Adipocyte (in vitro differentiated cells): Measurements from ENCODE around the gene TSPYL4.

Experiments used
- DNase-seq: peaks from one replicate; pipeline ENCODE4 v3.0.0-alpha.2; 2015; ENCODE audit warnings: low read depth
- H3K27me3 ChIP-seq: replicated peaks from 2 replicates; pipeline ENCODE4 v1.7.0; 2013; ENCODE audit warnings: mild to moderate bottlenecking, low read length, moderate library complexity; ENCODE audit not compliant: control insufficient read depth, insufficient read depth
- H3K36me3 ChIP-seq: 2 replicates; pipeline ENCODE4 v1.7.0; 2013; ENCODE audit warnings: low read length, mild to moderate bottlenecking, moderate library complexity; ENCODE audit not compliant: control insufficient read depth, insufficient read depth, severe bottlenecking
- H3K4me1 ChIP-seq: 2 replicates; pipeline ENCODE4 v1.7.0; 2013; ENCODE audit warnings: mild to moderate bottlenecking, low read length, moderate library complexity; ENCODE audit not compliant: control insufficient read depth, insufficient read depth
- H3K4me3 ChIP-seq: 2 replicates; pipeline ENCODE4 v1.7.0; 2013; ENCODE audit warnings: mild to moderate bottlenecking, low read length, moderate library complexity
- H3K9ac ChIP-seq: 2 replicates; pipeline ENCODE4 v1.7.0; 2013; ENCODE audit warnings: mild to moderate bottlenecking, low read length, moderate library complexity
- H3K9me3 ChIP-seq: 2 replicates; pipeline ENCODE4 v1.7.0; 2013; ENCODE audit warnings: mild to moderate bottlenecking, low read length, moderate library complexity; ENCODE audit not compliant: control insufficient read depth

The TSPYL4 gene

GRCh38 chr6:116268589-116269293, 14.9 kb upstream of the TSPYL4 start:
- no peaks in the 10 kb centered on the region for H3K27me3 ChIP-seq
- H3K4me1 ChIP-seq: peaks cover 9% of the 10 kb centered on the region
- H3K9me3 ChIP-seq: peaks cover 1% of the 10 kb centered on the region
- H3K9ac ChIP-seq: no peak overlapping the region
- peak; percentile 94 for DNase-seq
- H3K4me3 ChIP-seq: no peak overlapping the region
- H3K36me3 ChIP-seq: peaks cover 15% of the 10 kb centered on the region

DNA sequence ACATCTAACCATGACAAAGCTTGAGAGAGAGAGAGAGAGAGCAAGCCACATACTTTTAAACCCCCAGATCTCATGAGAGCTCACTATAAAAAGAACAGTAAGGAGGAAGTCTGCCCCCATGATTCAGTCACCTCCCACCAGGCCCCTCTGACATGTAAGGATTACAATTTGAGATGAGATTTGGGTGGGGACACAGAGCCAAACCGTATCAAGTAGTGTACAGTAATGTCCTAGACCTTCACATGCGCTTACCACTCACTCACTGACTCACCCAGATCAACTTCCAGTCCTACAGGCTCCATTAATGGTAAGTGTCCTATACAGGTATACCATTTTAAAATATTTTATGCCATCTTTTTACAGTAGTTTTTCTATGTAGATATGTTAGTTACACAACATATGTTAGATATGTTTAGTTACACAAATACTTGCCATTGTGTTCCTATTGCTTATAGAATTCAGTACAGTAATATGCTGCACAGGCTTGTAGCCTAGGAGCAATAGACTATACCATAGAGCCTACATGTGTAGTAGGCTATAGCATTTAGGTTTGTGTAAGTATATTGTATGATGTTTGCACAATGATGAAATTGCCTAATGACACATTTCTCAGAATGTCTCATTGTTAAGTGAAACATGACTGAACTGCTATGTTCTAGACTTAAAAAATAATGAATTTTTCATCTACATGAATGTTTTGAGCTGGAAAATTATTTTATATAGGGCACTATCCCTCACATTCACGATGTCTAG, 14.1 kb upstream of the TSPYL4 start:
- DNase-seq: no peak
- H3K4me1 ChIP-seq: peaks cover 9% of the 10 kb centered on the region
- no peak overlapping the region for H3K4me3 ChIP-seq
- H3K9ac ChIP-seq: no peak overlapping the region
- H3K36me3 ChIP-seq: peaks cover 8% of the 10 kb centered on the region
- no peaks in the 10 kb centered on the region for H3K27me3 ChIP-seq
- peaks cover 8% of the 10 kb centered on the region for H3K9me3 ChIP-seq

GRCh38 chr6:116266803-116267202, 12.9 kb upstream of the TSPYL4 start:
- H3K4me3 ChIP-seq: no peak overlapping the region
- H3K27me3 ChIP-seq: no peaks in the 10 kb centered on the region
- H3K4me1 ChIP-seq: peaks cover 9% of the 10 kb centered on the region
- DNase-seq: no peak
- peaks cover under 1% of the 10 kb centered on the region for H3K36me3 ChIP-seq
- H3K9ac ChIP-seq: peak overlapping the region; percentile 25
- peaks cover 12% of the 10 kb centered on the region for H3K9me3 ChIP-seq

DNA sequence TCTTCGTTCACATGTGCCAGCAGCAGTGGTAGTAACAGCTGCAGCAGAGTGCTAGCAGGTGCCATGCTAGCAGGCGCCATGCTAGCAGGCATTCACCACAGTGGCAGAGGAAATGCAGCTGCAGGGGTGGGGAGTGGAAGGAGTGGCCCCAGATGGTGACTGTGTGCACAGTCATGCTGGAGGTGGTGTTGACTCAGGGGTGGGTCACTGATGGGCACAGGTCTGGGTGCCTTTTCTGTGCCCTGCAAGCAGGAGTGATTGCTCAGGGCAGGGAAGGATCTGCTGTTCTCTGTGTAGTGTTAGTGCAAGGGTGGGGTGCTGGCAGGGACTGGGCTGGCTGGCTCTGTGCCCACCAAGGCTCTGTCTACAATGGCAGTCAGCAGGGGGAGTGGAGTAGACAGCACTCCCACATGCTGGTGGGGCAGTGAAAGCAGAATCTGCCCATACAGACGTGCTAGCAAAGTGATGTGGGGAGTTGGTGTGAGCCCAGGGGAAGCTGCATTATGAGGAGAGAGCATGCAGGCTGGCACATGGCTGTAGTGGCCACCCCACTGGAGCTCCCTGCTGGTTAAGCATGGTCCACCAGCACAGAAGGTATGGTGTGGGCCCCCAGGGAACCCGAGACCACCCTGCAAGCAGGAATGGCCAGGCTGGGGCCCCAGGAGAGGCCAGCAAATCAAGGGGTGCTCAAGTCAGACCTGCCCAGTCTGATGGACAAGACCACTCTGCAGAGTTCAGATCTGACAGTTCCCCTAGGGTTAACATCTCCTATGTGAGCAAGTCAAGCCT, 11.4 kb upstream of the TSPYL4 start:
- Histone ChIP-seq H3K9ac (no peak overlapping the region), H3K27me3 (no peaks in the 10 kb centered on the region), H3K4me1 (peaks cover 6% of the 10 kb centered on the region), H3K36me3 (no peaks in the 10 kb centered on the region), H3K4me3 (no peak overlapping the region), H3K9me3 (peaks cover 12% of the 10 kb centered on the region)
- DNase-seq: no peak

- Histone ChIP-seq H3K4me1 (peaks cover 4% of the 10 kb centered on the region), H3K4me3 (no peak overlapping the region), H3K36me3 (no peaks in the 10 kb centered on the region), H3K27me3 (no peaks in the 10 kb centered on the region), H3K9me3 (peaks cover 12% of the 10 kb centered on the region), H3K9ac (no peak overlapping the region)
- DNase-seq: no peak
Measured at GRCh38 chr6:116263353-116263752, 9.5 kb upstream of the TSPYL4 start.

GRCh38 chr6:116258520-116258919, 4.6 kb upstream of the TSPYL4 start:
- Histone ChIP-seq H3K4me1 (peaks cover 14% of the 10 kb centered on the region), H3K27me3 (no peaks in the 10 kb centered on the region), H3K9me3 (peaks cover 9% of the 10 kb centered on the region), H3K4me3 (no peak overlapping the region), H3K9ac (no peak overlapping the region), H3K36me3 (no peaks in the 10 kb centered on the region)
- no peak for DNase-seq

DNA sequence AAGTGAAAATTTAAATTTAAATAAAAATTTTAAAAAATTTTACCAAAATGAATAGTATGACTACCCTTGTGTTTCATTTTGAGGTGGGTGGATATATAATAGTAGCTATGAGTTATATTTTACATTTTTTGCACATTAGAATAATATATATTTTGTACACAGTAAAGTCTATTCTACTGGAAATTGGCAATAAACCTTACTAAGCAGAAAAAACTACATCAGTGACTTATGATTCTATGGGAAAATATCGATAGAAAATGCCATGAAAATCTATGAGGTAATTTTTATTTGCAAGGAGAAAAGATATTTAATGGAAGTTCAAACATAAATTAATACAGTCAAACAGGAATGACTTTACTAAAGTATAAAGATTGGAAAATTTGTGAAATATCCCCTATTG, 2.8 kb upstream of the TSPYL4 start:
- no peak for DNase-seq
- Histone ChIP-seq H3K36me3 (no peaks in the 10 kb centered on the region), H3K9ac (no peak overlapping the region), H3K4me1 (peaks cover 28% of the 10 kb centered on the region), H3K4me3 (no peak overlapping the region), H3K9me3 (no peaks in the 10 kb centered on the region), H3K27me3 (no peaks in the 10 kb centered on the region)

DNA sequence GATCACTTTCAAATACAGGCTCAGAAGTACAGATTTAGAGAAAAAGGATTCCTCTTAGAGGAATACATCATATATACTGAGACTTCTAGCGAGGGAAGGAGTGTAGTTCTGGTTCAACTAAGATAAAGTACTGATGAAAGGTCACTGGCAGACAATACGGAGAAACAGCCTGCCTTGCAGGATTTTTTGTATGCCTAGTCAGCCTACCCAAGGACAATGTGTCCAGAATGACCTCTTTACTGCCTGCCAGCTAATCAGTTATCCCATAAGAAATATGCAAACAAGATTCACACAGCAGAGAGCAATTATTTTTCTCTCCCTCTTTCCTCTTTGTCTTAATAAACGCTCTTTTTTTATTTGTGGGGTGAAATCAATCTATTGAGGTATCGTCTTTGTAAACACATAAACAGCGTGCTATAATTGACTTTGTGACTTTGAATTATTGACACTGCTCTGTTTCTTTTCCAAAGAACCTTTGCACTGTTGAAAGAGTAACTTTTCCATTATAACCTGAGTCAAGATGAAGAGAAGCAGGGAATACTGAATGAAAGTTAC, 1.4 kb upstream of the TSPYL4 start:
- no peaks in the 10 kb centered on the region for H3K27me3 ChIP-seq
- peak; percentile 32 for DNase-seq
- H3K36me3 ChIP-seq: no peaks in the 10 kb centered on the region
- H3K4me3 ChIP-seq: peak overlapping the region; percentile 97
- H3K4me1 ChIP-seq: peaks cover 39% of the 10 kb centered on the region
- peak overlapping the region; percentile 95 for H3K9ac ChIP-seq
- H3K9me3 ChIP-seq: no peaks in the 10 kb centered on the region

DNA sequence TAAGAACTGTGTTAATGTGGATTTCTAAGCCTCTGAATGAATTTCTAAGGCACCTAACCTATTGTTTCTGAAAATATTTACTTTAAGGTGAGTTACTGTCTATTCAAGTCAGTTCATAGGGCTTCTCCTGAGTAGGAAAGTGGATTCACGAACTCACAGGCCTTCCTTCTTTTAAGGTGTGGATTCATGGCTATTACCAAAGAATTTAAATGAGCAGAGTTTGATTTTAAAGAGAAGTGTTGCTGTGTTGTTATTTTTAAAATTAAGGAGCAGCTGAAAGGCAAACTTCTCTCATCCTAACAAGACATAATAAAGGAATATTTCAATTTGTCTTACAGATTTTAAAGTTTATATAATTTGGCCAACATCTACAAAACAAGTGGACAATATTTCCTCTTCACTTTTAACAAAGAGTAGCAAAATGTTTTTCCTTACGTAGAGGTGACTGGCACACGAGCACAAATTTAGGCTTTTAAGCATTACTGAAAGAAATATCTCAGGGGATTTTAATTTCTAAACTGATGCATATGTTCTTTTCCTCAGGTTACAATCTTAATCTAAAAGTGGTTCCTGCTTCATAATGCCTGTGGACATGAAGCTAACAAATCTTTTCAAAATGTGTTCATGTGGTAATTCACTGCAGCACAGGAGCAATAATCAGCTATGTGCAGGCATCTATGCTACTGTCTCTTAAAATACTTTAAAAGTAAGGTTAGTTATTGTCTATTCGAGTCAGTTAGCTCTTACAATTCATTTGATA, 602 bp upstream of the TSPYL4 start:
- Histone ChIP-seq H3K4me1 (peaks cover 39% of the 10 kb centered on the region), H3K36me3 (no peaks in the 10 kb centered on the region), H3K9ac (peak overlapping the region; percentile 95), H3K27me3 (no peaks in the 10 kb centered on the region), H3K9me3 (no peaks in the 10 kb centered on the region), H3K4me3 (peak overlapping the region; percentile 97)
- DNase-seq: peak; percentile 37

DNA sequence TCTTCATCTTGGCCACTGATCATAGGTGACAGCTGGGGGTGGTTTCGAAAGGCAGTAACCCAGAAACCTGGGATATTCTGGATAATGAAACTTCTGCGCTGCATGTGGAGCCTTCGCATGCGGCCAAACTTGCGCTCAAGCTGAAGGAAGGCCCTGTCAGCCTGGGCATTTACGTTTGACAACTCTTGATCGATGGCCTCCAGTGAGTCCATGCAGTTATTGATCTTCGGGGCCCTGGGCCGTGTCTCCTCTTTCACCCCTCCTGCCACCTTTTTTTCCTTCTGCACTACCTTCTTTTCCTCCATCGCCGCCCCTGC, 729 bp downstream of the TSPYL4 start:
- peak overlapping the region; percentile 97 for H3K4me3 ChIP-seq
- no peaks in the 10 kb centered on the region for H3K27me3 ChIP-seq
- peaks cover 39% of the 10 kb centered on the region for H3K4me1 ChIP-seq
- H3K36me3 ChIP-seq: no peaks in the 10 kb centered on the region
- DNase-seq: no peak
- H3K9ac ChIP-seq: peak overlapping the region; percentile 95
- H3K9me3 ChIP-seq: no peaks in the 10 kb centered on the region
